ENCODE data around the gene MYOM1.

DNA sequence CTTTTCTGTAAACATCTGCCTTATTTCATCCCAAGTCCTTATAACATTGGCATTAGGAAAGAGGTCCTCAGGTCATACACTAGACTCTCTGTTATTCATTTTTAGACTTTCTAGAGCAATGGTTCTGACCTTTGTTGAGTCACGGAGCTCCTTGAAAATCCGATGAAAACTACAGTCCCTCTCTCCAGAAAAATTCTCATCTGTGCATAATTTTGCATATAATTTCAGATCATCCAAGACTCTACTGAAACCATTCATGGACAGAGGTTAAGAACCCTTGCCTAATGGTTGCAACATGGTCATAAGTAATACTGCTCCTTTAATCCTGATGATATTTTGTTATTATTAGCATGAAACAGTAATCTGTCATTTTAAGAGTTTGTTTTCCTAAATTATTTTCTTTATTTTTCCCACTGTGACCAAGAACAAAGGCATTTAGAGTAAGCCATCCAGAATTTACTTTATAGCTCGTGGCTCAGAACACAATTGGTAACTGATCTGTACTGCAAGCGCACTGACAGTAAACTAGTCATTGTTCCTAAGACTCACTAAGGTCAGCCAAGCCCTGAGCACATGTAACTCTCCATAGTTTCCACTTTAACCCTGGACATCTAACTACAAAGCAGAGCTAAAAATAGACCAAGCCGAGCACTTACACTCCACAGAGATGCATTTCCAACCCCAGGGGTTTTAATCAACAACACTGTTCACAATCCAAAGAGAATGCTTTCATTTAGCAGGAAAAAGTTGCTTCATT lies 8.4 kb downstream of the MYOM1 start:
- TF ChIP-seq POLR2A (IDR thresholded peaks at IDR 0.05) = no peak
- TF ChIP-seq, protein P1, sequence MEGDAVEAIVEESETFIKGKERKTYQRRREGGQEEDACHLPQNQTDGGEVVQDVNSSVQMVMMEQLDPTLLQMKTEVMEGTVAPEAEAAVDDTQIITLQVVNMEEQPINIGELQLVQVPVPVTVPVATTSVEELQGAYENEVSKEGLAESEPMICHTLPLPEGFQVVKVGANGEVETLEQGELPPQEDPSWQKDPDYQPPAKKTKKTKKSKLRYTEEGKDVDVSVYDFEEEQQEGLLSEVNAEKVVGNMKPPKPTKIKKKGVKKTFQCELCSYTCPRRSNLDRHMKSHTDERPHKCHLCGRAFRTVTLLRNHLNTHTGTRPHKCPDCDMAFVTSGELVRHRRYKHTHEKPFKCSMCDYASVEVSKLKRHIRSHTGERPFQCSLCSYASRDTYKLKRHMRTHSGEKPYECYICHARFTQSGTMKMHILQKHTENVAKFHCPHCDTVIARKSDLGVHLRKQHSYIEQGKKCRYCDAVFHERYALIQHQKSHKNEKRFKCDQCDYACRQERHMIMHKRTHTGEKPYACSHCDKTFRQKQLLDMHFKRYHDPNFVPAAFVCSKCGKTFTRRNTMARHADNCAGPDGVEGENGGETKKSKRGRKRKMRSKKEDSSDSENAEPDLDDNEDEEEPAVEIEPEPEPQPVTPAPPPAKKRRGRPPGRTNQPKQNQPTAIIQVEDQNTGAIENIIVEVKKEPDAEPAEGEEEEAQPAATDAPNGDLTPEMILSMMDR (IDR thresholded peaks at IDR 0.05) = no peak
